SJCRH30 (cell line): Measurements from ENCODE around the gene ALOXE3. TPM values are rescaled to one million over a fixed set of nuclear protein-coding genes. Genes with fewer than 3 reads are reported as not detected.

ENCODE experiments used
- DNase-seq, 2 experiments: peaks; one replicate each; pipeline ENCODE4 v3.0.0-alpha.2; 2015 to 2020
- H3K27ac ChIP-seq: fragments of 250-450 bp; sonication (Bioruptor Pico); 2 replicates; pipeline ENCODE4 v1.5.1; 2020; ENCODE audit warnings: mild to moderate bottlenecking, moderate library complexity
- H3K27me3 ChIP-seq: fragments of 250-450 bp; sonication (Bioruptor Pico); 2 replicates; pipeline ENCODE4 v1.5.1; 2020; ENCODE audit warnings: mild to moderate bottlenecking, moderate library complexity
- H3K36me3 ChIP-seq: fragments of 250-450 bp; sonication (Bioruptor Pico); 2 replicates; pipeline ENCODE4 v1.5.1; 2020; ENCODE audit warnings: mild to moderate bottlenecking, moderate library complexity
- H3K4me1 ChIP-seq: fragments of 250-450 bp; sonication (Bioruptor Pico); 2 replicates; pipeline ENCODE4 v1.5.1; 2020; ENCODE audit warnings: mild to moderate bottlenecking, moderate library complexity
- H3K4me3 ChIP-seq: fragments of 250-450 bp; sonication (Bioruptor Pico); 2 replicates; pipeline ENCODE4 v1.5.1; 2020; ENCODE audit warnings: mild to moderate bottlenecking, moderate library complexity
- H3K9me3 ChIP-seq: fragments of 250-450 bp; sonication (Bioruptor Pico); replicated peaks from 2 replicates; pipeline ENCODE4 v1.5.1; 2020; ENCODE audit warnings: mild to moderate bottlenecking, moderate library complexity
- total RNA-seq: library from RNA; depleted of rRNA; stranded (reverse); fragments of >200 nt; shearing (Covaris generic); gene quantifications from 2 replicates; pipeline ENCODE4 v1.2.3, GENCODE V29; 2014

Gene ALOXE3
- total RNA-seq, 1 experiment from 2014 or later, result not detected

DNA sequence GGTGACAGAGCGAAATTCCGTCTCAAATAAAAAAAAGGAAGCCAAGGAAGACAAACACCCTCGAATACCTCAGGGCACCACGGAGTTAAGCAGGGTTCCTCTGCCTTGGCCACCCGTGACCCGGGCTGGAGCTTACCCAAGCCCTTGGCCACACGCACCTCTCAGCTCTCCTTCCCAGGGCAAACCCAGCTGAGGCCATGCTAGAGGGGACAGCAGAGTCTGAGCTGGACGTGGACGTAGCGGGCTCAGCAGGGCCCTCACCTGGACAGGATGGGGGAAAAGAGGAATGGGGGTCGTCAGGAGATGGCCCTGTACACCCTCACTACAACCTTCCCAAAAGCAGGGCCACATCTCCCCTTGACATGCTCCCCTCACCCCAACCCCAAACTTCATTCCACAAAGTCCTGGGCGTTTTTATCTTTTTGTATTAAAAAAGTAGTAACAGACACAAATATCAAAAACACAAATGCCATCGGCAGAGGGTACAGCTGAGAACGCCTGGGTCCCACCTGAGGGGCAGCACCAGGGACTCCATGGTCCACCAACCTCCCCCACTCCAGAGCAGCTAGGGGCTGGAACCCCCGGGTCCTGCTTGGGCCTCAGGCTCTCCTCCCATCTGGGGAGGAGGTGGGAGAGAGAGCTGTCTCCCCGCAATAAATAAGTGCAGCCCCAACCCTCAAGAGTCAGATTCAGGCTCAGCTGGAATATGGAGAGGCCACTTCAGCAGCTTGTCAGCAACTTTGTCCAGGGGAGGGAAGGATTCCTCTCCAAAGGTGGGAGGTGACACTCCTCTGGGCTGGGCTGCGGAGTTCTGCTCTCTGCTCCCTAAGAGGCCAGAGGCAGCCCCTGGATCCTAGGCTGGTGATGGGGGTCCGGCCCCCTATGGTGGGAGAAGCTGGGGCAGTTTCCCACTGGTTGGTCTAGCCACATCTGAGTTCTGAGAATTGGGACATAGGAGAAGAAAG, 22.0 kb upstream of the ALOXE3 start:
- Histone ChIP-seq H3K27me3 (no peaks in the 10 kb centered on the region), H3K36me3 (no peaks in the 10 kb centered on the region; the same call in 1 of the 2 replicates), H3K27ac (no peak overlapping the region), H3K9me3 (no peaks in the 10 kb centered on the region), H3K4me3 (no peak overlapping the region), H3K4me1 (peaks cover 3% of the 10 kb centered on the region; the same call in 1 of the 2 replicates)
- DNase-seq, result no peak

DNA sequence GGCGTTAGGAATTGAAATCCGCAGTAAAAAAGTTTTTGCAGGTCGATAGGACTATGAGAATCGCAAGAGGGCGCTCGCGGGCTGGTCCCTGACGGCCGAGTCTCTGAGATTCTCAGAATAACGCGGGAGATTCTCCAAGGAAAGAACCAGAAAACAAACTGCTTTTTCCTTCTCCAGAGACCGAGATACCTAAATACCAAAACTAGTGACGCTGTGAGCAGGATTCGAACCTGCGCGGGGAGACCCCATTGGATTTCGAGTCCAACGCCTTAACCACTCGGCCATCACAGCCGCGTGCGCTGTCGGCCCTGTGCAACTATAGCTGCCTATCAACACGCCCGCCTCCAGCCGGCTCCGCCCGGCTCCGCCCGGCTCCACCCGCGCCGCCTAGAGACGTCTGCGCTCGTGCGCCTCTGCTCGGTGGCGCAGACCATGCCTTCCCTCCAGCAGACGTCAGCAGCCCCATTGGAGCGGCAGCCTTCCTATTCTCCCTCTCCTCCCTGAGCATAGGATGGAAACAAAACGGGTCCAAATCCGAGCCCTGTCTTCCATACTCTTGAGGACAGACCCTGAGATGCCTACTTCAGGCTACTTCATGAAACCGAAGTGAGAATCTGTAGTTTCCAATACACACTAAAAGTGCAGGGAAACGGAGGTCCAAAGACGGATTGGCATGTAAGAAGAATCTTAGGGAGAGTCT, 20.5 kb upstream of the ALOXE3 start:
- Histone ChIP-seq H3K36me3 (no peaks in the 10 kb centered on the region; the same call in 1 of the 2 replicates), H3K9me3 (no peaks in the 10 kb centered on the region), H3K27me3 (no peaks in the 10 kb centered on the region), H3K4me1 (peaks cover 3% of the 10 kb centered on the region; the same call in 1 of the 2 replicates), H3K27ac (peak overlapping the region; percentile 48), H3K4me3 (peak overlapping the region; percentile 58)
- peak; percentile 91 to 96 for DNase-seq

GRCh38 chr17:8138374-8138671, 20.0 kb upstream of the ALOXE3 start:
- peak overlapping the region; percentile 53 for H3K4me3 ChIP-seq
- H3K4me1 ChIP-seq, result peaks cover 3% of the 10 kb centered on the region; the same call in 1 of the 2 replicates
- no peaks in the 10 kb centered on the region for H3K27me3 ChIP-seq
- no peak overlapping the region for H3K27ac ChIP-seq
- no peaks in the 10 kb centered on the region for H3K9me3 ChIP-seq
- H3K36me3 ChIP-seq, result no peaks in the 10 kb centered on the region; the same call in 1 of the 2 replicates
- DNase-seq, result no peak

- H3K27ac ChIP-seq, result no peak overlapping the region
Measured at GRCh38 chr17:8137645-8138373, 19.5 kb upstream of the ALOXE3 start.

DNA sequence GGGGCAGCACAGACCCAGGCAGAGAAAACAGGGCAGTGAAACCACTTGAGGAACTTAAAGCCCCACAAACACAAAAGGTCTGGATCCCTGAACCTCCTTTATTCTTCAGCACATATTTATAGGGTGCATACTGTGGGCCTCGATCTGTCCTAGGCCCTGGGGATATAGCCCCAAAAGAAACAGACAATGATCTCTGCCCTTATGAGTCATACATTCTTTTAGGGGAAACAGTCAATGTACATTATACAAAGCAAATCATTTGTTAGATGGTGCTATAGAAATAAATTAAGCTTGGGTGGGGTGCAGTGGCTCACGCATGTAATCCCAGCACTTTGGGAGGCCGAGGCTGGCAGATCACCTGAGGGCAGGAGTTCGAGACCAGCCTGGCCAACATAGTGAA, 15.6 kb upstream of the ALOXE3 start:
- Histone ChIP-seq H3K36me3 (no peaks in the 10 kb centered on the region), H3K27me3 (no peaks in the 10 kb centered on the region), H3K27ac (no peak overlapping the region), H3K4me3 (no peak overlapping the region), H3K9me3 (no peaks in the 10 kb centered on the region), H3K4me1 (no peaks in the 10 kb centered on the region)
- DNase-seq, result no peak

More at GRCh38 chr17:8137645-8138373, 19.5 kb upstream of the ALOXE3 start:
- Histone ChIP-seq H3K27me3 (no peaks in the 10 kb centered on the region), H3K4me1 (peaks cover 3% of the 10 kb centered on the region; the same call in 1 of the 2 replicates), H3K9me3 (no peaks in the 10 kb centered on the region), H3K36me3 (no peaks in the 10 kb centered on the region; the same call in 1 of the 2 replicates), H3K4me3 (peak overlapping the region; percentile 53)
- DNase-seq, result no peak

DNA sequence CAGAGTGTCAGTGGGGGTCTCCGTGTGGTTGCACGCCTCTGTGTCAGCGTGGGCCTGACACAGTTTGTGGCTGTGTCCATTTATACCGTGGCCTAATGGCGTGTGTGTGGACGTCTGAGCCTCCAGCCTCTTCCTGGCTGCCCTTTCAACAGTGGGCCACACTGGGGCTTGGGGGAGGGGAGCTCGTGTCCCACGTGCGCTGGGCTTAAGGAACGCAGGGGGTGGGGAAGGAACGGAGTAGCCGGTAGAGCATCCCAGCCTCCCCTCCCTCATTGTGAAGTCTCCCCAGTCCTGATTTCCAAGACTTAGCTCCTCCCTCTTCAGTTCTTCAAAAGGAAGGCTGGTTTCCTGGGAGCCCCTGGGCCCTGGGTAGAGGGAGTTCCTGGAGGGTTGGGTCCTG, 15.1 kb upstream of the ALOXE3 start:
- DNase-seq, result no peak
- no peaks in the 10 kb centered on the region for H3K9me3 ChIP-seq
- H3K36me3 ChIP-seq, result no peaks in the 10 kb centered on the region
- H3K4me1 ChIP-seq, result no peaks in the 10 kb centered on the region
- H3K27ac ChIP-seq, result no peak overlapping the region
- no peak overlapping the region for H3K4me3 ChIP-seq
- no peaks in the 10 kb centered on the region for H3K27me3 ChIP-seq

DNA sequence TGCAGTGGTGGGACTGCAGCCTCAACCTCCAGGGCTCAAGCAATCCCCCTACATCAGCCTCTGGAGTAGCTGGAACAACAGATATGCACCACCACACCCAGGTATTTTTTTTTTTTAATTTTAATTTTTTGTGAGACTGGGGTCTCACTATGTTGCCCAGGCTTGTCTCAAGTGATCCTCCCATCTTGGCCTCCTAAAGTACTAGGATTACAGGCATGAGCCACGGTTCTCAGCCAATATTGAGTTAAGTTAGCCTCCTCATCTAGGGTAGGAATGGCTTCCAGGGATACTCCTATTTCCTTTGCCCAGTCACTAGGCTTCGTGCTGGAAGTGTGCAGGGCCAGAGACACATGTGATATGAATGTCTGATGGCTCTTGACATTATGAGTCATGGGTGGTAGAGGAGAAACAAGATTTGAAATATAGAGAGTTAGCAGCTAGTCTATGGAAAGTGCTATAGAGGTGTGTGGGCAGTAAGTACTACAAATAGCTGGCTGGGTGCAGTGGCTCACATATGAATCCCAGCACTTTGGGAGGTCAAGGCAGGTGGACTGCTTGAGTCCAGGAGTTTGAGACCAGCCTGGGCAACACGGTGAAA, 13.6 kb upstream of the ALOXE3 start:
- Histone ChIP-seq H3K27me3 (no peaks in the 10 kb centered on the region), H3K27ac (no peak overlapping the region), H3K9me3 (no peaks in the 10 kb centered on the region), H3K36me3 (no peaks in the 10 kb centered on the region), H3K4me3 (no peak overlapping the region), H3K4me1 (no peaks in the 10 kb centered on the region)
- DNase-seq, result no peak

DNA sequence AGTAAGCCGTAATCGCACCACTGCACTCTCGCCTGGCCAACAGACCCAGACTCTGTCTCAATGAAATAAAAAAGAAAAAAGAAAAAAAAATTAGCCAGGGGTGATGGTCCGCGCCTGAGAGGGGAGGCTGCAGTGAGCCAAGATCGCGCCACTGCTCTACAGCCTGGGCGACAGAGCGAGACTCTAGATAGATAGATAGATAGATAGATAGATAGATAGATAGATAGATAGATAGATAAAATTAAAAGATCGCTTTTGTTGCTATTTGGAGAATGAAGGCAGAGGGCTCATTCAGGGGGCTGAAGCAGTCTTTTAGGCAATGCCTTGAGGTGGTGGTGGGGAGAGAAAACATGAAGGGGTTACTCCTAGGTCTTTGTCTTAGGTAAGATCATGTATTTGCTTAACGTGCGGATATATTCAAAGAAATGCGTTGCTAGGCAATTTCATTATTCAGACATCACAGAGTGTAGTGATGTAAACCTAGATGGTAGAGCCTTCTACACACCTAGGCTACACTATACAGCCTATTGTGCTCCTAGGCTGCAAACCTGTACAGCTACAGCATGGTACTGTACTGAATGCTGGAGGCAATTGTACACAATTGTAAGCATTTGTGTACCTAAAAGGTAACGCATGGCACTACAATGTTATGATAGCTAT, 9.9 kb upstream of the ALOXE3 start:
- no peak overlapping the region for H3K27ac ChIP-seq
- no peak for DNase-seq
- H3K36me3 ChIP-seq, result no peaks in the 10 kb centered on the region
- H3K4me3 ChIP-seq, result no peak overlapping the region
- no peaks in the 10 kb centered on the region for H3K9me3 ChIP-seq
- H3K27me3 ChIP-seq, result no peaks in the 10 kb centered on the region
- H3K4me1 ChIP-seq, result no peaks in the 10 kb centered on the region; the same call in 1 of the 2 replicates

DNA sequence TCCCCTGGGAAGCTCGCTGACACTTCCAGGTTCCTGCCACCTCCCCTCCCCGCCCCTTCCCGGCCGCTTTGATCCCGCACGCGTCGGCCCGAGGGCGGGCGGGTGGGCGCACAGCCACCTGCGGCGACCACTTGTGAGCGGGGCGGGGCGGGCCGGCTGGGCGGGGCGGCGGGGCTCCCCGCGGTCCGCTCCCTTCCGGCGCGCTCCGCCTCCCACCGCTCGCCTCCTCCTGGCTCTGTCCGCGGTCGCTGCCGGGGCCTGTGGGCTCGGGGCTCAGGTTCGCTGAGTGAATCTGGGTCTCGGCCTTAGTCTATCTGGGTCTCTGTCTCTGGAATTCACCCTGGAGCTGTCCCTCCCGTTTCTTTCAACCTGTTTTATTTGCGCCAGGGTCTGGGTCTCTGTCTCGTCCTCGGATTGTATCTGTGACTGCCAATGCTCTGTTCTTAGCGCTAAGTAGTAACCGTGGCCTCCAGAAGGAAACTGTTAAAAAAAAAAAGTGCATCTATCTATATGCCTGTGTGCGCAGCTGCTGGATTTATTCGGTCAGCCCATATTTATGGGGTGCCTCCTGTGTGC, 8.3 kb upstream of the ALOXE3 start:
- peak; percentile 28 to 55 for DNase-seq
- no peaks in the 10 kb centered on the region for H3K36me3 ChIP-seq
- no peaks in the 10 kb centered on the region for H3K9me3 ChIP-seq
- H3K27ac ChIP-seq, result no peak overlapping the region
- H3K27me3 ChIP-seq, result no peaks in the 10 kb centered on the region
- H3K4me3 ChIP-seq, result peak overlapping the region; percentile 78
- H3K4me1 ChIP-seq, result no peaks in the 10 kb centered on the region; the same call in 1 of the 2 replicates

GRCh38 chr17:8125947-8126490, 7.7 kb upstream of the ALOXE3 start:
- Histone ChIP-seq H3K27me3 (no peaks in the 10 kb centered on the region), H3K9me3 (no peaks in the 10 kb centered on the region), H3K4me1 (no peaks in the 10 kb centered on the region; the same call in 1 of the 2 replicates), H3K27ac (no peak overlapping the region), H3K4me3 (peak overlapping the region; percentile 78), H3K36me3 (no peaks in the 10 kb centered on the region)
- peak; percentile 45 to 48 for DNase-seq

- peak overlapping the region; percentile 78 for H3K4me3 ChIP-seq
- H3K36me3 ChIP-seq, result no peaks in the 10 kb centered on the region
- H3K9me3 ChIP-seq, result no peaks in the 10 kb centered on the region
- H3K4me1 ChIP-seq, result no peaks in the 10 kb centered on the region; the same call in 1 of the 2 replicates
- no peaks in the 10 kb centered on the region for H3K27me3 ChIP-seq
- DNase-seq, result peak; percentile 72 to 86
- no peak overlapping the region for H3K27ac ChIP-seq
Measured at GRCh38 chr17:8125154-8125946, 7.0 kb upstream of the ALOXE3 start.

DNA sequence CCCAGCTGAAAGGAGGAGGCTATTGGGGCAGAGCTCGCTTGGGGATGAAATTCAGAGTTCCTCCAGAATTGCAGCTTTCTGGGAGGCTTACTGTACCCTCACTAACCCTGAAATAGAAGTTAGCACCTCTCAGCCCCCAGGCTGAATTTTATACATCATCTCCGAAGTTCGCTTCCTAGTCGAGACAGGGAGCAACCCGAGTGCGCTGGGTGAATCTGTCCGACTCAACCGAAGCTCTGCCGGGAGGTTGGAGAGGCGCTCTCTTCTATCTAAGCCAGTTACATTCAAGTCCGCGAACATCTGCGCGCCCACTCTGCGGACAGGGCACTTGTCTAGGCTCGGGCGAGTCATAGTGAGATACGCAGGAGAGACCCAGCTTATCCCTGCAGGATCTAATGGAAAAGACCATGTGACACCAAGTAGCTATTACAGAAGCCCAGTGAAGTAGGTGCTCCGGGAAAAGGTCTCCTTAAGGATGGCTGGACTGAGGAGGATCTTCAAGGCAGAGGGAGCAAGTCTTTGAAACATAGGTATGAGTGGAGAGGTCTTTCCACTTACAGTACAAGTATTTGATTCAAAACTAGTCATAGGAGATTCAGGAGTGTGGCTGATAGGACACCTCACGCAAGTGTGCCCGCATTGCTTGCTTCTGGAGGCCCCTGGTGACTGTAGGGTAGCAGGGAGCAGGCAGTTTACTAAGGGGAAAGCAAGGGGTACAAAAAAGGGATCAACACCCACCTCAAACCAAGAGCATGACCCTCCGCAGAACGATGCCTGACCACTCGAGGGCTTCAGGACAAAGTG, 6.2 kb upstream of the ALOXE3 start:
- no peaks in the 10 kb centered on the region for H3K27me3 ChIP-seq
- peak; percentile 16 to 41 for DNase-seq

More for the DNA sequence above, 6.2 kb upstream of the ALOXE3 start:
- Histone ChIP-seq H3K36me3 (no peaks in the 10 kb centered on the region), H3K4me3 (peak overlapping the region; percentile 78), H3K9me3 (no peaks in the 10 kb centered on the region), H3K27ac (no peak overlapping the region), H3K4me1 (no peaks in the 10 kb centered on the region; the same call in 1 of the 2 replicates)
